GM18502 (cell line): ENCODE data around the gene PRDX2.

Experiments
- ATAC-seq: cut with Tn5 transposase; IDR thresholded peaks from one replicate; pipeline ENCODE4 v1.9.1; 2021; ENCODE audit warnings: mild to moderate bottlenecking; ENCODE audit not compliant: unreplicated experiment, poor library complexity

The PRDX2 gene

DNA sequence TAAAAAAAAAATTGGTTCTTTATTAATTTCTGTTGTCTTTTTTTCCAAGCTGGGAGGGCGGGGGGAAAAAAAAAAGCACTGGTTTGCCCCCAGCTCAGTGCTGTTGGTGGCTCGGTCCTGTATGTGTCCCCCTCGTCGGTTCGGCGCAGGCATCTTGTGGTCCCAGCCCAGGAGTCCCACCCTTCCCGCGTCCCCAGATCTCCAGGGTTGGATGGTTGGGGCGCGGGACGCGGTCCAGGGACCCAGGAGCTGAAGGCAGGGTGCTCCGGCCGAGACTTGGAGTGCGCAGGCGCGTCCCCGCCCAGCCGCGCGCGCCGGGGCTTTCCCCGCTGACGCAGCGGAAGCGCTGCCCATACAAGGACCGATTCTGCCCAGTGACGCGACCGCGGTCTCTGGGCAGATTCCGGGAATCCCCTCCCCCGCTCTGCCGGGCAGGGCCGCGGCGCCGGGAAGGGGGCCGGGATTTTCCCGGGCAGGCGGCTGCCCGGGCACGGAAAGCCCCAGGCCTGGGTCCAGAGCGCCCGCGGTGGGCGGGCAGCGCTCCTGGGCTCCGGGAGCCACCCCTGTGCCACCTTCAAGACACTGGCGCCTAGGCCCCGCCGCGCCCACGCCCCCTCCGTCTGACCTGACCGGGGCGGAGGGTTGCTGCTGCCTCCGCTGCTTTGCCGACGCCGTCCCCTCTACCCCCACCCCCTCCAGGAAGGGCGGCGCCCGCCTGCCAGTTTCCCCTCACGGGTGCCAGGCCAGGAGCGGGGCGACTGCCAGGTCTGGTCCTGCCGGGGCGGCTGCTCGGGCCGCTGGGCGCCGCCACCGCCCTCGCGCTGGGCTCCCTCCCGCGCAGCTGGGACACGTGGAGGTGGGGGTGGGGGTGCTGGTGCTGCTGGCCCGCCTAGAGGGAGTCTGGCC, 8.1 kb downstream of the PRDX2 start:
- ATAC-seq = peak; percentile 33

DNA sequence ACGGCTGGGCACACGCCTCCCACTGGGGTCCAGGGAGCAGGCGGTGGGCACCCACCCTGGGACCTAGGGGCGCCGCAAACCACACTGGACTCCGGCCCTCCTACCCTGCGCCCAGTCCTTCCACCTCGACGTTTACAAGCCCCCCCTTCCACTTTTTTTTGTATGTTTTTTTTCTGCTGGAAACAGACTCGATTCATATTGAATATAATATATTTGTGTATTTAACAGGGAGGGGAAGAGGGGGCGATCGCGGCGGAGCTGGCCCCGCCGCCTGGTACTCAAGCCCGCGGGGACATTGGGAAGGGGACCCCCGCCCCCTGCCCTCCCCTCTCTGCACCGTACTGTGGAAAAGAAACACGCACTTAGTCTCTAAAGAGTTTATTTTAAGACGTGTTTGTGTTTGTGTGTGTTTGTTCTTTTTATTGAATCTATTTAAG, 8.7 kb downstream of the PRDX2 start:
- ATAC-seq = no peak

DNA sequence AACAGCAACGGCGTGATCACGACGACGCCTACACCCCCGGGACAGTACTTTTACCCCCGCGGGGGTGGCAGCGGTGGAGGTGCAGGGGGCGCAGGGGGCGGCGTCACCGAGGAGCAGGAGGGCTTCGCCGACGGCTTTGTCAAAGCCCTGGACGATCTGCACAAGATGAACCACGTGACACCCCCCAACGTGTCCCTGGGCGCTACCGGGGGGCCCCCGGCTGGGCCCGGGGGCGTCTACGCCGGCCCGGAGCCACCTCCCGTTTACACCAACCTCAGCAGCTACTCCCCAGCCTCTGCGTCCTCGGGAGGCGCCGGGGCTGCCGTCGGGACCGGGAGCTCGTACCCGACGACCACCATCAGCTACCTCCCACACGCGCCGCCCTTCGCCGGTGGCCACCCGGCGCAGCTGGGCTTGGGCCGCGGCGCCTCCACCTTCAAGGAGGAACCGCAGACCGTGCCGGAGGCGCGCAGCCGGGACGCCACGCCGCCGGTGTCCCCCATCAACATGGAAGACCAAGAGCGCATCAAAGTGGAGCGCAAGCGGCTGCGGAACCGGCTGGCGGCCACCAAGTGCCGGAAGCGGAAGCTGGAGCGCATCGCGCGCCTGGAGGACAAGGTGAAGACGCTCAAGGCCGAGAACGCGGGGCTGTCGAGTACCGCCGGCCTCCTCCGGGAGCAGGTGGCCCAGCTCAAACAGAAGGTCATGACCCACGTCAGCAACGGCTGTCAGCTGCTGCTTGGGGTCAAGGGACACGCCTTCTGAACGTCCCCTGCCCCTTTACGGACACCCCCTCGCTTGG, 9.3 kb downstream of the PRDX2 start:
- ATAC-seq = no peak

DNA sequence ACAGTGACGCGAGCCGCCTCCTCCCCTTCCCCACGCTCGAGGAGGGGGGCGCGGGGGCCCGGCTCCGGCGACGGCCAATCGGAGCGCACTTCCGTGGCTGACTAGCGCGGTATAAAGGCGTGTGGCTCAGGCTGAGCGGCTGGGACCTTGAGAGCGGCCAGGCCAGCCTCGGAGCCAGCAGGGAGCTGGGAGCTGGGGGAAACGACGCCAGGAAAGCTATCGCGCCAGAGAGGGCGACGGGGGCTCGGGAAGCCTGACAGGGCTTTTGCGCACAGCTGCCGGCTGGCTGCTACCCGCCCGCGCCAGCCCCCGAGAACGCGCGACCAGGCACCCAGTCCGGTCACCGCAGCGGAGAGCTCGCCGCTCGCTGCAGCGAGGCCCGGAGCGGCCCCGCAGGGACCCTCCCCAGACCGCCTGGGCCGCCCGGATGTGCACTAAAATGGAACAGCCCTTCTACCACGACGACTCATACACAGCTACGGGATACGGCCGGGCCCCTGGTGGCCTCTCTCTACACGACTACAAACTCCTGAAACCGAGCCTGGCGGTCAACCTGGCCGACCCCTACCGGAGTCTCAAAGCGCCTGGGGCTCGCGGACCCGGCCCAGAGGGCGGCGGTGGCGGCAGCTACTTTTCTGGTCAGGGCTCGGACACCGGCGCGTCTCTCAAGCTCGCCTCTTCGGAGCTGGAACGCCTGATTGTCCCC, 10.1 kb downstream of the PRDX2 start, which contains the start of gene JUNB:
Gene JUNB, plus strand, starts transcription at position 142 of the 706 bp plus-strand sequence. Its CDS starts 286 bp downstream, at position 428.
- peak; percentile 29 for ATAC-seq

DNA sequence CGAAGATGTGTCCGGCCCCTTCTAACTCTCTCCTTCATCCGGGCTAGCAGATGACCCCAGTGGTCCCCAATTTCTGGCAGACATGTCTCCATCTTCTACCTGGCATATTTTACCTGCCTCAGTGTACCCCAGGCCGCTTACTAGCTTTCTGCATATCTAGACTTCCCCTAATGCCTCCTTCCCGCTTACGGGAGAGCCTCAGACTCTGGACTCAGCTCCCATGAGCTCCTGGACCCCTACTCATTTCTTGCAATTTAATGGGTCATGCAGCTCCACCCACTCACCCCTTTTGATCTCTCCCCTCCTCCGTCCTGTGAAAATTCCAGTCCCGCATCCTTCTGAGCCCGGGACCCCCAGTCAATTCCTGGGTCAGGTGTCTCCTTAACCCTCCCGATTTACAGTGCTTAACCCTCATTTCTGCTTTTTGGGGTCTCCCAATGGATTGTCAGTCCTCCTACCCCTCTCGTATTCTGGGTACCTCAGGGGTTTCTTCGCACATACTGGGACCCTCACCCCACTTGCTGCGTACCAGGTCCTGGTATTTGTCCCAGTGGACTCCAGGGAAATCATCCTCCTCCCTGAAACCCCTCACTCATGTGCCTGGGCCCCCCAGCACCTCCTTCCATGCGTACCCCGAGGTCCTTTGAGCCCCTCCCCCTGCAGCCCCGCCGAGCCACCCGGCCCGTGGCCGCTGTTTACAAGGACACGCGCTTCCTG, 10.8 kb downstream of the PRDX2 start:
- ATAC-seq = no peak

DNA sequence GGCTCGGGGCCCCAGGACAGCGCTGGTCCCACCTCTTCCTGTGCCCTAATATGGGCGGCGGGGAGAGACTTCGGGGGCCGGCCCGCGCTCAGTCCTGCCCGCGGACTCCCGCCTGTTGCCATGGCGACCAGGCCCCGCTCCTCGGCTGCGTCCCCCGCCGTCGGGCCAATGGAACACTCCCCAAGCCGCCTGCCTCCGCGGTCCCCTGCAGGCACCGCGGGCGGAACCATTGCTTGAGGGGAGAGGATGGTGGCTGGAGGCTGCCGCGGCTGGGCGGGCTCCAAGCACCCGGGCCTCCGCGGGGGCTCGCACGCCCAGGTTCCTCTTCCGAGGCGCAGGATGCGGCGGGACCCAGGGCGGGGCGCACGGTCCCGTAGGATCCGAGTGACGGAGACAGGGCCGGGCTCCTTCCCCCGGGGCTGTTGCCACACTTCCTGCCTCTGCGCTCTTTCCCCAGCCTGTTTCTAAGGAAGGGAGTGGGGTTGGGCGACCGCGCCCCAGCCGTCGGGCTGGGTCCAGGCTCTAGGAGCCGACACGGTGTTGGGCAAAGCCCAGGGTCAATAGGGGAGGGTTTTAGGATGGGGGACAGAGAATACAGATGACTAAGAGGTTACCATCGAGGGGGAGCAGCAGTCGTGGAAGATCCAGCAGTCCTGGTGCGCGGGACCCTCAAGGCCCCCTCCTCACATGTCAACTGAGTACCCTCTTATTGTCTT, 11.5 kb downstream of the PRDX2 start:
- ATAC-seq = peak; percentile 39

DNA sequence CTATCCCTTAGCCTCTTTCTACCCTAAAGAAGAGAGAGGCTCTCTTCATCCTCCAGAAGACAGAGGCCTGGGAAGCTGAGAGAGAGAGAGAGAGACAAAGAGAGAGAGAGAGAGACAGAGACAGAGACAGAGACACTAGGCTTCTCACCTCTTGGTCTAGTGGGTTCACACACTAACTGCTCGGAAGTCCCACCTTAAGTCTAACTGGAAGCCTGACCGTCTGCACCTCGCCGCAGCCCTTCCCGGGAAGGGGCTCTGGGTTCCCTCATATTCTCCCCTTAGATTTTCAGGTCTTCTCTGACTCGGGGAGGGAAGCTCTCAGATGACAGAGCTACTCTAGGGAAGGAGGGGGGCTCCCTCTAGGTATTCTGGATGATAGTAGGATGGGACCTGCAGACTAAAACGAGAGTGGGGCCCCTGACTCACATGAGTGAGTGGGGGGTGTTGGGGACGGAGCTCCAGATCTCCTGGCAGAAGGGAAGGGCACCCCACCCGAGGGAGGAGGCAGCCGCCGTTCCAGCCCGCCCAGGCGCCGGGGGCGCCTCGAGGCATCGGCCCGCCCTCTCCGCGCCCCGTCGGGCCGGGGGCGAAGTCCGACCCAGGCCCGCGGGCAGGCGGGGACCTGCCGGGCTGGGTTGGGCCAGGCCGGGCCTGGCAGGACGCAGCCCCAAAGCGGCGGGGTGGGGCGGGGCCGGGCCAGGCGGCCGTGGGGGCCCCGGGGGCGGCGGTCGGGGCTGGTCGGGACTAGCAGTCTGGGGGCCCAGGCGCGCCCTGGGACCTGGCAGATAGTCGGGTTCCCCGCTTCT, 12.3 kb downstream of the PRDX2 start:
- no peak for ATAC-seq

DNA sequence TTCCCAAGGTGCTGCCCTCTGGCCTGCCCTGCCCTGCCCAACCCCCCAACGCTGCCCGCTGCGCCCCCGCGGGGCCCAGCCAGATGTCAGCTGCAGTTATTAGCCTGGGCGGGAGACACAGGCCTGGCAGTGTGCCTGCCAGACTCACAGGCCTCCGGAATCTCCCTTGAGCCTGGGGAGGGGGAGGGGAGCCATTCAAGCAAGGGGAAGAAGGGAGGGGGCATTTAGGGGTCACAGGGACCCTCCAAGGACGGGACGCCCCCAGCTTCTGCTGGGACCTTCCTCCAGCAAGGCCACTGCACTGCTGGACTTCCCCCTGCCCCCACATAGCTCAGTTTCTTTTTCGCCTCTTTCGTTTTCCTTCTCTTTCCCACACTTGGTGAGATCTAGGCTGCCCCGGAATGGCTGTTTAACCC, 12.9 kb downstream of the PRDX2 start:
- ATAC-seq = no peak

DNA sequence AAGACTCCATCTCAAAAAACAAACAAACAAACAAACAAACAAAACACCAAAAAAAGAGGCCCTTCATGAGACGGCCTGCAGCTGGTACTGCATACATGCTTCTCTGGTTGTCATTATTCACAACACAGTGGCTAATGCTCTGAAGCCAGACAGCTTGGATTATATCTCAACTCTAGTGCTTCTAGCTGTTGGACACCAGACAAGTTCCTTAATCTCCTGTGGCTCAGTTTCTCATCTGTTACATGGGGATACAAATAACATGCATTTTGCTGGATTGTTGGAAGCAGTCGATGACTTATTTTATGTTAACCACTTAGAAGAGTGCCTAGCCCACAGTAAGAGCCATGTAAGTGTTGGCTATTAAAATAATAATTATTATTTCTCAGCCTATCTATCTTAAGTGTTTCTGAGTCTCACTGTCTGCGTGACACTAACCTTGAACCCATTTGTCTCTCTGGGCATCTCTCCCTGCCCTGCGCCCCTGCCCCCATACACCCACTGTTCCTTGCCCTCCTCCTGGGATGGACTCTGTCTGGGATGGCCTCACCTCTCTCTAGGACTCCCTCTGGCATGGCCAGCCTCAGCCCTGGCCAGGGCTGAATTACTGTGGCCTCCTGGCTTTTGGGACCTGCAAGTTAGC, 13.4 kb downstream of the PRDX2 start:
- ATAC-seq = no peak

DNA sequence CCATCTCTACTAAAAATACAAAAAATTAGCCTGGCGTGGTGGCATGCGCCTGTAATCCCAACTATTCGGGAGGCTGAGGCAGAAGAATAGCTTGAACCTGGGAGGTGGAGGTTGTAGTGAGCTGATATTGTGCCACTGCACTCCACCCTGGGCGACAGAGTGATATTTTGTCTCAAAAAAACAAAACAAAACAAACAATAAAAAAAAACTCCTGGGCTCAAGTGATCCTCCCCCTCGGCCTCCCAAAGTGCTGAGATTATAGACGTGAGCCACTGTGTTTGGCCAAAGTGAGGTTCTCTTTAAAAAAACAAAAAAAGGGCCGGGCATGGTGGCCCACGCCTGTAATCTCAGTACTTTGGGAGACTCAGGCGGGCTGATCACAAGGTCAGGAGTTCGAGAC, 14.1 kb downstream of the PRDX2 start:
- no peak for ATAC-seq

DNA sequence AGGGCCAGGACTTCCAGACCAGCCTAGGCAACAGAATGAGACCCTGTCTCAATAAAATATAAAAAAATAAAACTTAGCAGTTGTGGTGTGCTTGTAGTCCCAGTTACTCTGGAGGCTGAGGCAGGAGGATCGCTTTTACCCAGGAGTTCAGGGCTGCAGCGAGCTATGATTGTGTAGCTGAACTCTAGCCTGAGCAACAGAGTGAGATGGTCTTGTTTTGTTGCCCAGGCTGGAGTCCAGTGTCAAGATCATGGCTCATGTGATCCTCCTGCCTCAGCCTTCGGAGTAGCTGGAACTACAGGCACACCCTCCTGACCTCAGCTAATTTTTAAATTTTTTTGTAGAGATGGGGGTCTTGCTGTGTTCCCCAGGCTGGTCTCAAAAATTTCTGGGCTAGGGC, 14.6 kb downstream of the PRDX2 start:
- ATAC-seq = no peak

DNA sequence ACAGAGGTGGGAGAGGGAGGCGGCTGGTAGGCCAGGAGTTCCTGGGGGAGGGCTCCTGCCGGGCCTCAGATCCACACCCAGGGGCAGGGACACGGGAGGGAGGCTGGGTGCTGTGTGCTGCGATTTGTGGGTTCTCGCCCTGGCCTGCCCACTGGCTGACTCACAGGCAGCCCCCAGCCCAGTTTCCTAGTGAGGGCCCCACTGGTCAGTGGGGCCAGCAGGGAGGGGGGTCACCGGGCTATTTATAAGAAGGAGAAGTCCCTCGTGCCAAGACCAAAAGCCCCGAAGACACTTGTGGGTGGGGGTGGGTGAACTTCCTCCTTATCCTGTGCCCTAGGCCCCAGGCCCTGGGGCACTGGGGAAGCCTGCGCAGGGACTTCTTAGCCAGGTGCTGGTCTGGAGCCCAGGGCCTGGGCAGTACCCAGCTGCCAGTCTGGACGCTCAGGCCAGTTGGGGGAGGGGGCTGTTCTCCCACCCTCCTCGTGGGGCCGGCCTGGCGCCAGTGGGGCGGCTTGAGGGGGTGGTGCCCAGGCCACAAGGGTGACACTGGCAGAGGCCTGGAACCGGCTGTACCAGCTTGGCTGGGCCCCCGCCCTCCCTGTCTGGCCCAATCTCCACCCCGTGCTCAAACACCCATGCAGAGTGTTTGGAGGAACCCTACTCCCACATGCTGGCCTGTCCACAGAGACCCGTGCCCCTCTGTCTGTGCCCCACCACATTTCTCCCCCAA, 15.3 kb downstream of the PRDX2 start:
- no peak for ATAC-seq

DNA sequence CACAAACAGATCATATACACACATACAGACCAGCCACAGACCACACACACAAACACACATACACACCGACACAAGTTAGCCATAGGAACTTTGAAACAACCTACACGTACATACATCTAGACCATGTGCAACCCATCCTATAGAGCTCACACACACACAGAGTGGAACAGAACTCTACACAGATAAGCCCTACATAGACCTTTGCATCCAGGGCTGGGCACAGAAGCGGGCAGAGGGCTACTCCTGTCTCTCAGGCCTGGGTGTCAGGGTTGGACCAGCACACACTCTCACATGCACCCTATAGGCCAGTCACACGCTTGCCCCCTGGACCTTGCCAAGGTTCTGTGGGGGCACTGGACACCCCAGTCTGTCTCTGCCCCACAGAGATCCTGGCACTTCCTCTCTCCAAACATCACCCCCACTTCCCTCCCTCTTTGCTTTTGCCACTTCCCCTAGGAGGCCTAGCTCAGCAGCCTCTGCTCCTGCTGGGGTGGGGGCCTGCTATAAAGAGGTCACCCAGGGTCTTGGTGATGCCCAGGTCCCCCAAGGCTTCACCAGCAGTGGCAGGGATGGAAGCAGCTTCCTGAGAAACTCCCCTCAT, 16.1 kb downstream of the PRDX2 start:
- ATAC-seq = no peak

DNA sequence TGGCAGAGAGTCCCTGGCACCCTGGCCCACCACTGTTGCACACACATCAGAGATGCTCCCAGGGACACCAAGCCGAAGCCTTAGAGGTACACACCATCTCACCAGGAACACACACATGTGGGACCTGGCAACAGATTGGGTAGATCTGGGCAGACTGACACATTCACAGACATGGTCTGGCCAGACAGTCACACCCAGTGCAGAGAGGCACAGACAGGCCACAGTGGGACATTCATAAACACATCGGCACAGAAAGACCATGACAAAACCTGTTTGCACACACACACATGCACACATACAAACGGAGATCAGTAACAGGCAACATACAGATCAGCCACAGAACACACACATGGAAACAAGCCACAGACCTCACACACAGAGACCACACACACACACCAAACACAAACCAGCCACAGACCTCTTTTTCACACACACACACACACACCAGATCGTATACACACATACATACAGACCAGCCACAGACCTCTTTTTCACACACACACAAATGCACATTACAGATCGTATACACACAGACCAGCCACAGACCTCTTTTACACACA, 16.6 kb downstream of the PRDX2 start:
- no peak for ATAC-seq

DNA sequence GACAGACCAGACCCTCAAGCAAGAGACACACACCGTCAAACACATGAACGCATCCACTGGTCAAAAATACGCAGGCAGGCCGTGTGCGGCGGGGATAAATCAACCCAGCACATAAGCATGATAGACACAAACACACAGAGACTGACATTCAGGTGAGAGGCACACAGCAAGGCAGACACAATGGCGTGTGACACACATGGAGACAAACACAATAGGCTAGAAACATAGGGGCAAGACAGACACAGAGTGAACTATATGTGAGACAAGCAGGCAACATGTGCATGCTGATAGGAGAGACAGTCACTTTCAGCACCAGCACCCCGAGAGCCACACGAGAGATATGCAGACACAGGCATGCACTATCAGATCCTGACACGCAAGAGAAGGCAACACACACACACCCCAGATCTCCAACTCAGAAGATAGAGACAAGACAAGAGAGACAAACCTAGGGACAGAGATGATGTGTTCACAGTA, 17.2 kb downstream of the PRDX2 start:
- no peak for ATAC-seq

DNA sequence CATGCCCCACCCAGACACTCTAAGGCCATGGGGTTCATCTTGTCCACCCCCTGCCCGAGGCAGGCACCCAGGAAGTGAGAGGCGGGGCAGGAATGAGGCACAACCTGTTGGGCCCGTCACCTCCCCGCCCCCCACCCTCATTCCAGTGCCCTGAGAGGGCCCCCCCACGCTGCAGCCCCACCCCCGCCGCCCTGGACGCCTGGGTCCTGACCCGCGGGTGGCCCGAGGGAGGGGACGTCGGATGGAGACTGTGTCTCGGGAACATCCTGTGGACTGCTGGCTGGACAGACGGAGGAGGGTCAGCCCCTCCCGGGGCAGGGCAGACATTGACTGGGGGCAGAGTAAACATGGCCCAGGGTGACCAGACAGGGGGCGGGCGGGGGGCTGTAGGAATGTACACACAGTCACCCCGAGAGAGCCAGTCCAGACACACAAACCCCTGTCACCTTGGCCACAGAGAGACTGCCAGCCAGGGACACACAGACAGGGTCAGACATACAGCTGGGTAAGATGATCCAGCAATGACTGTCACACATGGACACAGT, 17.7 kb downstream of the PRDX2 start:
- ATAC-seq = no peak
